ENCODE data around the gene COL23A1. TPM values are rescaled to one million over a fixed set of nuclear protein-coding genes. Genes with fewer than 3 reads are reported as not detected.

COL23A1 gene
- total RNA-seq, 1 experiment from 2014 or later: not detected

DNA sequence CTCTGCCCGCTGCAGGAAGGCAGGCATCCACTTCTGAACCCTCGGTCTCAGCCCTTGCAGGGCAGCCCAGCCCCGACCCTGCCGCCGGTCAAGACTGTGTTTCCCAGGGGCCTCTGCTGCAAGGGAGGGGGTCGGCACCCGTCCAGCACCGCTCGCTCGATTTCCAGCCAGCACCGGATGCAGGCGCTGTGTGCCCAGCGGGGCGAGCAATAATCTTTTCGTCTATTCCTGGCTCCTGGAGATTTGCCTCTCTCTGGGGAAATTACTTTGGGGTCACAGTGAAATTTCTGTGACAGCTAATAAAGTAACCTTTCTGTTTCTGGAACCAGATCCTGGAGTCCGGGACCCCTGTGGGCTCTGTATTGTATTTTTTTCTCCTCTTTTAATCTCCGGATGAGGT is 155.3 kb downstream of the COL23A1 start:
- Histone ChIP-seq H3K4me3 (ENCODE audit: low read depth, low read length, poor library complexity, severe bottlenecking) (no peak overlapping the region), H3K9me3 (ENCODE audit: low read depth, low read length, poor library complexity, severe bottlenecking) (no peaks in the 10 kb centered on the region), H3K27ac (ENCODE audit: low read depth, low read length, poor library complexity, severe bottlenecking) (no peak overlapping the region), H3K36me3 (ENCODE audit: insufficient read depth, low read length, poor library complexity, severe bottlenecking) (no peaks in the 10 kb centered on the region), H3K4me1 (ENCODE audit: insufficient read depth, low read length, poor library complexity, severe bottlenecking) (peaks cover 15% of the 10 kb centered on the region), H3K27me3 (replicated peaks; ENCODE audit: insufficient read depth, low read depth, low read length, poor library complexity) (no peaks in the 10 kb centered on the region)
- ChIA-PET CTCF (no interaction called here), POLR2A (ENCODE audit: low non-redundant PET) (interaction anchor here (0.6 kb wide), 1 partner anchor 1471 kb away, joined by 3 read pairs; no protein-coding TSS in a partner anchor)
- intact Hi-C loops (cut with micrococcal nuclease; ENCODE audit: unreplicated experiment): no loop called here
- no TSS peak for BruUV-seq (replicated peaks)
- TF ChIP-seq, protein P1, sequence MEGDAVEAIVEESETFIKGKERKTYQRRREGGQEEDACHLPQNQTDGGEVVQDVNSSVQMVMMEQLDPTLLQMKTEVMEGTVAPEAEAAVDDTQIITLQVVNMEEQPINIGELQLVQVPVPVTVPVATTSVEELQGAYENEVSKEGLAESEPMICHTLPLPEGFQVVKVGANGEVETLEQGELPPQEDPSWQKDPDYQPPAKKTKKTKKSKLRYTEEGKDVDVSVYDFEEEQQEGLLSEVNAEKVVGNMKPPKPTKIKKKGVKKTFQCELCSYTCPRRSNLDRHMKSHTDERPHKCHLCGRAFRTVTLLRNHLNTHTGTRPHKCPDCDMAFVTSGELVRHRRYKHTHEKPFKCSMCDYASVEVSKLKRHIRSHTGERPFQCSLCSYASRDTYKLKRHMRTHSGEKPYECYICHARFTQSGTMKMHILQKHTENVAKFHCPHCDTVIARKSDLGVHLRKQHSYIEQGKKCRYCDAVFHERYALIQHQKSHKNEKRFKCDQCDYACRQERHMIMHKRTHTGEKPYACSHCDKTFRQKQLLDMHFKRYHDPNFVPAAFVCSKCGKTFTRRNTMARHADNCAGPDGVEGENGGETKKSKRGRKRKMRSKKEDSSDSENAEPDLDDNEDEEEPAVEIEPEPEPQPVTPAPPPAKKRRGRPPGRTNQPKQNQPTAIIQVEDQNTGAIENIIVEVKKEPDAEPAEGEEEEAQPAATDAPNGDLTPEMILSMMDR (conservative IDR thresholded peaks at IDR 0.05; ENCODE audit: low read depth, low read length): no peak
- TF ChIP-seq EZH2 (IDR thresholded peaks at IDR 0.05; ENCODE audit: borderline replicate concordance, low read depth, low read length, poor library complexity, severe bottlenecking): no peak
- peak; percentile 56 for DNase-seq (ENCODE audit: low spot score)

DNA sequence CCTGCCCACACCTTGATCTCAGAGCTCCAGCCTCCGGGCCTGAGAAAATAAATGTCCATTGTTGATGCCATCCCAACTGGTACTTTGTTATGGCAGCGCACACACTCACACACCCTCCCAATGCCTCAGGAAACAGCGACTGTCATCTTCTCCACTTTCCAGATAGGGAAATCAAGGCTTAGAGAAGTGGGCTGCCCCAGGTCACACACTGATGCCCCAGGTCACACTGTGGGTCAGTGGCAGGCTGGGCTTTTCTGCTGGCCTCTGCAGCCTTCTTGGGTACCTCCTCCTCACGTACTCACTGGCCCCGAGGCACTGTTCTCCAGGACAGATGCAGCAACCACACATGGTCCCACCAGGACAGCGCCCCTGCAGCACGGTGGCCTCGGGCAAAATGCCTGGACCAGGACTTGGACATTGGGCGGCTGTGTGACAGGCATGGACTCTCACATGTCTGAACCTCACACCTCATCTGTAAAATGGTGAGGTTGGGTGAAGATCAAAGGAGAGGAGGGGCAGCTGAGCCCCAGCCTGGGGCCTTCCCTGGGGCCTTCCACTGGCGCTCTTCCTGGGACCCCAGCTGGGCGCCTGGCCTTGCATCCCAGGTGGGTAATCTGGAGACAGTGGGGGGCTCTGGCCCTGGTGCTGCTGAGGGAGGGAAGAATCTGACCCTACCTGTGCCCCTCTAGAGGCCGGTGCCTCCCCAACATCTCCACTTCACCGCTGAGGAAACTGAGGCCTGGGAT is 156.0 kb downstream of the COL23A1 start:
- DNase-seq (ENCODE audit: low spot score): no peak
- no peak overlapping the region for H3K4me3 ChIP-seq (ENCODE audit: low read depth, low read length, poor library complexity, severe bottlenecking)
- intact Hi-C loops (cut with micrococcal nuclease; ENCODE audit: unreplicated experiment): no loop called here
- H3K9me3 ChIP-seq (ENCODE audit: low read depth, low read length, poor library complexity, severe bottlenecking): no peaks in the 10 kb centered on the region
- H3K4me1 ChIP-seq (ENCODE audit: insufficient read depth, low read length, poor library complexity, severe bottlenecking): peaks cover 15% of the 10 kb centered on the region
- TF ChIP-seq, protein P1 (conservative IDR thresholded peaks at IDR 0.05; ENCODE audit: low read depth, low read length): no peak
- no peak for TF ChIP-seq EZH2 (IDR thresholded peaks at IDR 0.05; ENCODE audit: borderline replicate concordance, low read depth, low read length, poor library complexity, severe bottlenecking)
- no peaks in the 10 kb centered on the region for H3K36me3 ChIP-seq (ENCODE audit: insufficient read depth, low read length, poor library complexity, severe bottlenecking)
- H3K27me3 ChIP-seq (replicated peaks; ENCODE audit: insufficient read depth, low read depth, low read length, poor library complexity): no peaks in the 10 kb centered on the region
- H3K27ac ChIP-seq (ENCODE audit: low read depth, low read length, poor library complexity, severe bottlenecking): no peak overlapping the region
- BruUV-seq (replicated peaks): no TSS peak
- ChIA-PET CTCF (no interaction called here), POLR2A (ENCODE audit: low non-redundant PET) (no interaction called here)

DNA sequence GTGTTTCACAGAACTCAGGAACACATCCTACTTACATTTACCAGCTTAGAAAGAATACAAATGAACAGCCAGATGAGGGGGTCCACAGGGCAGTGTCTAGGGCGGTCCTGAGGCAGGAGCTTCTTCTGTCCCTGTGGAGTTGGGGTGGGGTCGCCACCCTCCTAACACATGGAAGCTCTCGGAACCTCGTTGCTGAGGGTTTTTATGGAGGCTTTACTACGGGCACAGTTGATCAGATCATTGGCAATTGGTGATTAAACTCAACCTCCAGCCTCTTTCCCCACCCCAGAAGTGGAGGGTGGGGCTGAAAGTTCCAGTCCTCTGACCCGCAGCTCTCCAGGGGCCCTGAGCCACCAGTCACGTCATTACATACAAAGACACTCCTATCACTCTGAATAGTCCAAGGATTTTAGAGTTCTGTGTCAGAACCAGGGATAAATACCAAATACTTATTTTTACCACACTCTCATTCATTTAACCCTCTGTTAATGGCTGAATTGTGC is 156.9 kb downstream of the COL23A1 start:
- no peaks in the 10 kb centered on the region for H3K27me3 ChIP-seq (replicated peaks; ENCODE audit: insufficient read depth, low read depth, low read length, poor library complexity)
- ChIA-PET CTCF (no interaction called here), POLR2A (ENCODE audit: low non-redundant PET) (no interaction called here)
- no peak for DNase-seq (ENCODE audit: low spot score)
- no peak overlapping the region for H3K4me3 ChIP-seq (ENCODE audit: low read depth, low read length, poor library complexity, severe bottlenecking)
- no peak overlapping the region for H3K27ac ChIP-seq (ENCODE audit: low read depth, low read length, poor library complexity, severe bottlenecking)
- no TSS peak for BruUV-seq (replicated peaks)
- no peaks in the 10 kb centered on the region for H3K9me3 ChIP-seq (ENCODE audit: low read depth, low read length, poor library complexity, severe bottlenecking)
- no peaks in the 10 kb centered on the region for H3K36me3 ChIP-seq (ENCODE audit: insufficient read depth, low read length, poor library complexity, severe bottlenecking)
- intact Hi-C loops (cut with micrococcal nuclease; ENCODE audit: unreplicated experiment): no loop called here
- TF ChIP-seq, protein P1 (conservative IDR thresholded peaks at IDR 0.05; ENCODE audit: low read depth, low read length): no peak
- no peak for TF ChIP-seq EZH2 (IDR thresholded peaks at IDR 0.05; ENCODE audit: borderline replicate concordance, low read depth, low read length, poor library complexity, severe bottlenecking)
- H3K4me1 ChIP-seq (ENCODE audit: insufficient read depth, low read length, poor library complexity, severe bottlenecking): peaks cover 15% of the 10 kb centered on the region
